Measurements from ENCODE around the gene TSPAN31.
"Not testable (repeated sequence)": the region's sequence is repeated elsewhere in the genome, so short reads cannot be mapped to it uniquely, and the experiment has no call there.

Gene TSPAN31

GRCh38 chr12:57767305-57767698 is 22.5 kb downstream of the TSPAN31 start:
- DNase-seq (ENCODE audit: low spot score) = no peak

GRCh38 chr12:57767876-57768275 is 23.0 kb downstream of the TSPAN31 start:
- DNase-seq (ENCODE audit: low spot score) = no peak

GRCh38 chr12:57769594-57769993 is 24.8 kb downstream of the TSPAN31 start:
- DNase-seq (ENCODE audit: low spot score) = no peak

GRCh38 chr12:57770734-57771133 is 25.9 kb downstream of the TSPAN31 start:
- DNase-seq (ENCODE audit: low spot score) = no peak

- DNase-seq (ENCODE audit: low spot score) = peak; percentile 92
Measured at GRCh38 chr12:57771236-57771872, 26.5 kb downstream of the TSPAN31 start.

- peak; percentile 96 for DNase-seq (ENCODE audit: low spot score)
Measured at GRCh38 chr12:57771873-57772428, 27.1 kb downstream of the TSPAN31 start, which contains the start of gene METTL1. METTL1 (minus strand) TSS chr12:57772105; CDS start chr12:57772083, 22 bp downstream.

GRCh38 chr12:57772429-57773322 is 27.8 kb downstream of the TSPAN31 start, which contains the start of gene EEF1AKMT3:
EEF1AKMT3 (plus strand) TSS chr12:57772614; CDS start chr12:57772725, 111 bp downstream.
- peak; percentile 75 for DNase-seq (ENCODE audit: low spot score)

GRCh38 chr12:57774634-57775033 is 29.8 kb downstream of the TSPAN31 start:
- not testable (repeated sequence) for DNase-seq (ENCODE audit: low spot score)

GRCh38 chr12:57775044-57775443 is 30.2 kb downstream of the TSPAN31 start:
- DNase-seq (ENCODE audit: low spot score) = no peak

- no peak for DNase-seq (ENCODE audit: low spot score)
Measured at GRCh38 chr12:57775563-57776246, 30.9 kb downstream of the TSPAN31 start.

- no peak for DNase-seq (ENCODE audit: low spot score)
Measured at GRCh38 chr12:57776247-57776587, 31.4 kb downstream of the TSPAN31 start.

- no peak for DNase-seq (ENCODE audit: low spot score)
Measured at GRCh38 chr12:57777367-57777766, 32.5 kb downstream of the TSPAN31 start.

GRCh38 chr12:57777911-57778310 is 33.1 kb downstream of the TSPAN31 start:
- DNase-seq (ENCODE audit: low spot score) = no peak

- no peak for DNase-seq (ENCODE audit: low spot score)
Measured at GRCh38 chr12:57779736-57780135, 34.9 kb downstream of the TSPAN31 start.

- DNase-seq (ENCODE audit: low spot score) = no peak
Measured at GRCh38 chr12:57780284-57780897, 35.6 kb downstream of the TSPAN31 start.

GRCh38 chr12:57781244-57781643 is 36.4 kb downstream of the TSPAN31 start:
- DNase-seq (ENCODE audit: low spot score) = no peak

- no peak for DNase-seq (ENCODE audit: low spot score)
Measured at GRCh38 chr12:57781801-57782200, 37.0 kb downstream of the TSPAN31 start.

GRCh38 chr12:57782243-57782607 is 37.4 kb downstream of the TSPAN31 start:
- no peak for DNase-seq (ENCODE audit: low spot score)

- DNase-seq (ENCODE audit: low spot score) = peak; percentile 90
Measured at GRCh38 chr12:57782608-57783465, 38.0 kb downstream of the TSPAN31 start, which contains the start of gene TSFM. TSFM (plus strand) TSS chr12:57782787; CDS start chr12:57782802, 15 bp downstream.

GRCh38 chr12:57783466-57783801 is 38.6 kb downstream of the TSPAN31 start:
- no peak for DNase-seq (ENCODE audit: low spot score)

- no peak for DNase-seq (ENCODE audit: low spot score)
Measured at GRCh38 chr12:57783861-57784260, 39.0 kb downstream of the TSPAN31 start.
